Kidney (tissue), 14 donors: ENCODE results near the gene CUBN. TPM values are rescaled to one million over a fixed set of nuclear protein-coding genes. Genes with fewer than 3 reads are reported as not detected.

Source experiments
- DNase-seq, 5 donors: peaks; one replicate each; pipeline ENCODE4 v3.0.0-alpha.2; 2013 to 2020
- FAIRE-seq: peaks from 2 replicates; lab custom pipeline; 2012; peaks lifted over from hg19 to GRCh38; lab: Jason Lieb, UNC
- H3K27ac ChIP-seq, 2 donors: one replicate each; pipeline ENCODE4 v1.7.0; 2013; ENCODE audit warnings: low read depth in 2 of 2, low read length in 2 of 2, inconsistent platforms in 1 of 2
- H3K27me3 ChIP-seq: one replicate; pipeline ENCODE4 v1.7.1; 2013; ENCODE audit warnings: low read length, inconsistent platforms; ENCODE audit not compliant: control insufficient read depth, insufficient read depth
- H3K36me3 ChIP-seq, 3 donors: one replicate each; pipeline versions ENCODE4 v1.7.0 to v1.7.1; 2013; ENCODE audit warnings: low read length in 3 of 3, control low read depth in 1 of 3, inconsistent platforms in 1 of 3; ENCODE audit not compliant: insufficient read depth in 3 of 3, control insufficient read depth in 2 of 3
- H3K4me1 ChIP-seq, 3 donors: one replicate each; pipeline versions ENCODE4 v1.7.0 to v1.7.1; 2013; ENCODE audit warnings: low read length in 3 of 3, inconsistent platforms in 1 of 3, low read depth in 1 of 3; ENCODE audit not compliant: control insufficient read depth in 2 of 3, insufficient read depth in 2 of 3
- H3K4me3 ChIP-seq, 3 donors: one replicate each; pipeline versions ENCODE4 v1.7.0 to v1.8.1; 2013; ENCODE audit warnings: low read length in 3 of 3, control low read depth in 1 of 3, inconsistent platforms in 1 of 3
- H3K9ac ChIP-seq, 3 donors: one replicate each; pipeline versions ENCODE4 v1.7.0 to v1.7.1; 2013; ENCODE audit warnings: low read length in 3 of 3, control low read depth in 1 of 3, inconsistent platforms in 1 of 3
- H3K9me3 ChIP-seq, 3 donors: one replicate each; pipeline versions ENCODE4 v1.7.0 to v1.7.1; 2013; ENCODE audit warnings: low read length in 3 of 3, control low read depth in 1 of 3, inconsistent platforms in 1 of 3; ENCODE audit not compliant: control insufficient read depth in 2 of 3, insufficient read depth in 1 of 3
- CTCF ChIP-seq: IDR thresholded peaks from 3 replicates; pipeline ENCODE4 v1.5.1; 2012; ENCODE audit warnings: mild to moderate bottlenecking, moderate library complexity, borderline replicate concordance; ENCODE audit not compliant: insufficient read depth; ENCODE audit errors: extremely low read depth
- intact Hi-C: fragments of 100-400 bp; cut with DNase I; formaldehyde crosslinking; loops from one replicate; pipeline ENCODE4 v1.11.1; 2022
- polyA plus RNA-seq: library from polyadenylated mRNA; stranded (reverse); fragments of 350-450 nt; fragmentation: Illumina TruSeq; extraction: RNeasy Lipid Tissue Mini Kit (QIAGEN cat#74804); gene quantifications from one replicate; pipeline ENCODE4 v1.2.3, GENCODE V29; 2014; ENCODE audit warnings: low read depth, low replicate concordance; ENCODE audit not compliant: insufficient read depth
- total RNA-seq: library from RNA; stranded (reverse); fragmentation: NEBNext Ultra II Directional; extraction: Animal tissue kit (Norgen Biotek cat#: 25700); gene quantifications from one replicate; pipeline ENCODE4 v1.2.1, GENCODE V29; 2021
- donor health status: control.
- donor health status: control.
- donor health status: control.
- donor health status: control.
- donor health status: control.
- donor health status: DM: yes; HTN: yes; CAD: no.
- donor health status: Normal renal cell carcinoma (clear cell type).

Gene CUBN
- total and polyA plus RNA-seq, 2 donors from 2014 or later: 14.8 to 31.6 TPM

DNA sequence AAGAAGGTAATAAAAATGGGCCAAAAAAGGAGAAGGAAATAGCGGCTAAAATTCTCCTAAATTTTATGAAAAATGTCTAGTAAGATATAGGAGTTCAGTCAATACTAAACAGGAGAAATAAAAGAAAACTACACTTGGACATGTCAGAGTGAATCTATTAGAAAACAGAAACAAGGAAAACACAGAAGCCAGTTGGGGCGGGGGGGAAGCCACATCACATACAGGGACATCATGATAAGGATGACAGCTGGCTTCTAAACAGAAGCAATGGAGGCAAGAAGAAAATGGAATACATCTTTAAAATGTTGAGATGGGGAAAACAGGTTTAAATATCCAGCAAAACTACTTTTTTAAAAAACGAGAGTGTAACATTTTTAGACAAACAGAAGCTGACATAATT is 77.8 kb downstream of the CUBN start:
- H3K4me3 ChIP-seq: no peak overlapping the region
- intact Hi-C loops: no loop called here
- FAIRE-seq: no peak

GRCh38 chr10:17049195-17049594 is 80.4 kb downstream of the CUBN start:
- DNase-seq (no peak), FAIRE-seq (no peak)
- no peak overlapping the region for H3K4me3 ChIP-seq
- H3K27ac ChIP-seq: no peak overlapping the region
- intact Hi-C loops: no loop called here
- peaks cover 0 to 20% (median 3%) of the 10 kb centered on the region in 3 donors for H3K36me3 ChIP-seq
- H3K9me3 ChIP-seq: no peaks in the 10 kb centered on the region
- no peaks in the 10 kb centered on the region for H3K27me3 ChIP-seq
- TF ChIP-seq CTCF: no peak
- H3K4me1 ChIP-seq: no peaks in the 10 kb centered on the region
- no peak overlapping the region for H3K9ac ChIP-seq

More for the DNA sequence above, 77.8 kb downstream of the CUBN start:
- no peak overlapping the region for H3K27ac ChIP-seq
- no peaks in the 10 kb centered on the region for H3K9me3 ChIP-seq
- H3K4me1 ChIP-seq: no peaks in the 10 kb centered on the region
- no peak for TF ChIP-seq CTCF
- no peaks in the 10 kb centered on the region for H3K27me3 ChIP-seq
- no peak overlapping the region for H3K9ac ChIP-seq
- DNase-seq: no peak
- peaks cover 0 to 25% (median 3%) of the 10 kb centered on the region in 3 donors for H3K36me3 ChIP-seq

DNA sequence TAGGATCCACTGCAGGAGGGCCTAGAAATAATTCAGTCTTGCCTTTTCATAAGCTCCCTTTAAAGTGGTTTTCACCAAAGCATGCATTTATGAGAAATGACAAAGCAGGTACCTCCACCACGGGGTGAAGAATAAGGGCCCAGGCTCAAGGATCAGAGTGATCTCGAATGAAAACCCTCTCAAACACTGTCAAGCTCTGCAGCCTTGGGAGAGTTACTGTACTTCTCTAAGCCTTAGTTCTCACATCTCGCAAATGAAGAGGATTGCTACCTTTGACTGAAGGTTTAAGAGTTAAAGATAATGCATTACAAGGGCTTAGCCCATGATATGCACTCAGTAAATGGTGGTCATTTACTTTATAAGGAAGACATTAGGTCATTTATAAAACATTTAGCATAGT is 81.7 kb downstream of the CUBN start:
- no peak overlapping the region for H3K27ac ChIP-seq
- H3K9ac ChIP-seq: no peak overlapping the region
- intact Hi-C loops: no loop called here
- no peaks in the 10 kb centered on the region for H3K4me1 ChIP-seq
- FAIRE-seq (no peak), DNase-seq (no peak)
- H3K4me3 ChIP-seq: no peak overlapping the region
- no peaks in the 10 kb centered on the region for H3K27me3 ChIP-seq
- no peak for TF ChIP-seq CTCF
- H3K9me3 ChIP-seq: no peaks in the 10 kb centered on the region
- peaks cover 0 to 20% (median 3%) of the 10 kb centered on the region in 3 donors for H3K36me3 ChIP-seq

DNA sequence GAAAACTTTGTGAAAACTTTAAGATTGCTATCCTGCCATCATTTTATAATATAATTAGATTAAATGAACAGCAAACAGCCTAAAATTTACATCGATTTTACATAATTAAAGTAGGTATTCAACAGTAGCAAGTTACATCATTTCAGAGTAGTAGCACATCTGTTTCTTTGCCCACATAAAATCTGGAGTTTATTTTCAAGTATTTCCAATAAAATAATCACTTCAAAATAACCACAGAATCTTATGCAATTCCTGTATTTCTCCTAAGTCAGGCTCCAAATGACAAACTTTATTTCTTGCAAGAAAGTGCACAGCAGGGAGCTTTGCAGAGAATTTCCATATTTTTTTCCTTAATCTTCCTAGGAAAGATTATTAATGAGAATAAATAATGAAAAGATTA is 82.6 kb downstream of the CUBN start:
- Histone ChIP-seq H3K4me3 (no peak overlapping the region), H3K4me1 (no peaks in the 10 kb centered on the region), H3K9me3 (no peaks in the 10 kb centered on the region), H3K36me3 (peaks cover 0 to 19% (median 3%) of the 10 kb centered on the region in 3 donors), H3K9ac (no peak overlapping the region), H3K27ac (no peak overlapping the region), H3K27me3 (no peaks in the 10 kb centered on the region)
- intact Hi-C loops: no loop called here
- TF ChIP-seq CTCF: no peak
- DNase-seq (no peak), FAIRE-seq (no peak)
